GM12865 (cell line): ENCODE measurements around the gene MLNR.

Experiments
- DNase-seq: peaks from one replicate; pipeline ENCODE4 v3.0.0; 2010; ENCODE audit warnings: low read depth
- H3K4me3 ChIP-seq: 2 replicates; pipeline ENCODE4 v1.5.1; 2011; ENCODE audit warnings: mild to moderate bottlenecking, low read depth, low read length, control low read depth
- TF ChIP-seq, protein P1 (sequence below): IDR thresholded peaks from 2 replicates; pipeline ENCODE4 v1.5.1; 2011; ENCODE audit warnings: low read length, control low read depth, low read depth, inconsistent platforms; ENCODE audit not compliant: insufficient read depth; ENCODE audit errors: missing control alignments

Gene MLNR

DNA sequence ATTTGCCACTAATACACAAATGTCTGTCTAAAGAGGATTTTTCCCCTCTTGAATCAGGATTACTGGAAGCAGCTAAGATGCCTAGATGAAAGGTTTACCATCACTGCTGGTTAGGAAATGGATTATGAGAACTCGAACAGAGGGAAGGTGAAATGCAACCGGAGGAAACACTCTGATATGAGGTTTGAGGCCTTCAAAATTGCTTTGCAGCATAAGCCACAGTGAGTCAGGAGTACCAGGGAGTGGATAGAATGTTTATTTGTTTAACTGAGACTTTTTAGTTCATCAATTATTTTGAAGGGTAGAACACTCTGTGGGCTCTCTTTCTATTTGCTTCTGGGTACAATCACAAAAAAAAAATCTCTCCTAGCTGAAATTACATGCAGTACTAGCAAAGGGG is 45.7 kb downstream of the MLNR start:
- DNase-seq: no peak

DNA sequence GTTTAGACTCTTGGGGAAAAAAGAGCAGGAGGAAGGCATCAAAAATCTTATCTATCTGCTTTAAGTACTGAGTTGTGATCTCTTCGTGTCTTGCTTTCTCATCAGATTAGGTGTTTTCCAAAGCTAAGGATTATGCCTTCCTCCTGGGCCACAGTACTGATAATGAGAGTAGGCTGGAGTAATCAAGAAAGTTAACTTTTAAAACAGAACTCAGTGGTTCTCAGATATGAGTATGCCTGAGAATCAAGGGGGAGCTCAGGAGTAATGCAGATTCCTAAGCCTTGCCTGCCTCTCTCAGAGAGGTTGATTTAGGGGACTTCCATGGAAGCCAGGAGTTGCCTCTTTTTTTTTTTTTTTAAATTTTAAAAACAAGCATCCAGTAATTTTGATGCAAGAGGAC is 51.1 kb downstream of the MLNR start:
- TF ChIP-seq, protein P1, sequence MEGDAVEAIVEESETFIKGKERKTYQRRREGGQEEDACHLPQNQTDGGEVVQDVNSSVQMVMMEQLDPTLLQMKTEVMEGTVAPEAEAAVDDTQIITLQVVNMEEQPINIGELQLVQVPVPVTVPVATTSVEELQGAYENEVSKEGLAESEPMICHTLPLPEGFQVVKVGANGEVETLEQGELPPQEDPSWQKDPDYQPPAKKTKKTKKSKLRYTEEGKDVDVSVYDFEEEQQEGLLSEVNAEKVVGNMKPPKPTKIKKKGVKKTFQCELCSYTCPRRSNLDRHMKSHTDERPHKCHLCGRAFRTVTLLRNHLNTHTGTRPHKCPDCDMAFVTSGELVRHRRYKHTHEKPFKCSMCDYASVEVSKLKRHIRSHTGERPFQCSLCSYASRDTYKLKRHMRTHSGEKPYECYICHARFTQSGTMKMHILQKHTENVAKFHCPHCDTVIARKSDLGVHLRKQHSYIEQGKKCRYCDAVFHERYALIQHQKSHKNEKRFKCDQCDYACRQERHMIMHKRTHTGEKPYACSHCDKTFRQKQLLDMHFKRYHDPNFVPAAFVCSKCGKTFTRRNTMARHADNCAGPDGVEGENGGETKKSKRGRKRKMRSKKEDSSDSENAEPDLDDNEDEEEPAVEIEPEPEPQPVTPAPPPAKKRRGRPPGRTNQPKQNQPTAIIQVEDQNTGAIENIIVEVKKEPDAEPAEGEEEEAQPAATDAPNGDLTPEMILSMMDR: no peak
- no peak overlapping the region for H3K4me3 ChIP-seq
- peak; percentile 15 for DNase-seq

More for the DNA sequence above, 45.7 kb downstream of the MLNR start:
- TF ChIP-seq, protein P1: no peak
- H3K4me3 ChIP-seq: no peak overlapping the region
